Tibial nerve (tissue), 3 donors: ENCODE data around the gene ARHGAP29.

ENCODE experiments used
- POLR2A ChIP-seq, 2 donors: fragments of 450-650 bp; IDR thresholded peaks; one replicate each; pipeline ENCODE4 v1.6.1; 2017; ENCODE audit warnings: antibody characterized with exemption in 2 of 2, mild to moderate bottlenecking in 2 of 2, moderate library complexity in 2 of 2
- TF ChIP-seq, protein P1 (sequence below), 5 experiments: fragments of 200-600 bp in 3 of 5; fragments of 450-650 bp in 2 of 5; sonication (generic) in 3 of 5; IDR thresholded peaks; one replicate each; pipeline ENCODE4 v1.5.1; 2016 to 2019; ENCODE audit warnings: antibody characterized with exemption in 5 of 5, mild to moderate bottlenecking in 3 of 5, moderate library complexity in 2 of 5

DNA sequence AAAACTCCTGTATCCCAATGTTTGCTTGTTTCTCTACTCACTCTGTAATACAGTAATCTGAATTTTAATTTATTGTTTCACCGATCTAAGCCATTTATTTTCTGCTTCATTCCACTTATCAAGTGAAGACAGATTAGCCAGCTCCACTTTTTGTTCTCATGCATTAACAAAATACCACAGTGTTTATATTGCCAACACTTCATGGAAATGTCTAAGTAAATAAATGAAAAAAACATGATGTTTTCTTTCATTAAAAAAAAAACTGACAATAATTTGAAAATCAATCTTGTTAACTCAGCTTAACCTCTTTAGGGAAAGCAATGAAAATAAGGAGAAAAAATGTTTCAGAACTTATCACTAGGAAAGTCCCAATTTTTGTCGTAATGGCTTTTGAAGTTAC lies 11.5 kb downstream of the ARHGAP29 start:
- TF ChIP-seq POLR2A (IDR thresholded peaks at IDR 0.05): no peak
- TF ChIP-seq, protein P1, sequence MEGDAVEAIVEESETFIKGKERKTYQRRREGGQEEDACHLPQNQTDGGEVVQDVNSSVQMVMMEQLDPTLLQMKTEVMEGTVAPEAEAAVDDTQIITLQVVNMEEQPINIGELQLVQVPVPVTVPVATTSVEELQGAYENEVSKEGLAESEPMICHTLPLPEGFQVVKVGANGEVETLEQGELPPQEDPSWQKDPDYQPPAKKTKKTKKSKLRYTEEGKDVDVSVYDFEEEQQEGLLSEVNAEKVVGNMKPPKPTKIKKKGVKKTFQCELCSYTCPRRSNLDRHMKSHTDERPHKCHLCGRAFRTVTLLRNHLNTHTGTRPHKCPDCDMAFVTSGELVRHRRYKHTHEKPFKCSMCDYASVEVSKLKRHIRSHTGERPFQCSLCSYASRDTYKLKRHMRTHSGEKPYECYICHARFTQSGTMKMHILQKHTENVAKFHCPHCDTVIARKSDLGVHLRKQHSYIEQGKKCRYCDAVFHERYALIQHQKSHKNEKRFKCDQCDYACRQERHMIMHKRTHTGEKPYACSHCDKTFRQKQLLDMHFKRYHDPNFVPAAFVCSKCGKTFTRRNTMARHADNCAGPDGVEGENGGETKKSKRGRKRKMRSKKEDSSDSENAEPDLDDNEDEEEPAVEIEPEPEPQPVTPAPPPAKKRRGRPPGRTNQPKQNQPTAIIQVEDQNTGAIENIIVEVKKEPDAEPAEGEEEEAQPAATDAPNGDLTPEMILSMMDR (IDR thresholded peaks at IDR 0.05): no peak
